ENCODE measurements around the gene ANTKMT. TPM values are rescaled to one million over a fixed set of nuclear protein-coding genes. Genes with fewer than 3 reads are reported as not detected.

Gene ANTKMT
- total and polyA plus RNA-seq, 2 of the 4 experiments (the other 2 are of a cell fraction), result 7.3 to 16.2 TPM

DNA sequence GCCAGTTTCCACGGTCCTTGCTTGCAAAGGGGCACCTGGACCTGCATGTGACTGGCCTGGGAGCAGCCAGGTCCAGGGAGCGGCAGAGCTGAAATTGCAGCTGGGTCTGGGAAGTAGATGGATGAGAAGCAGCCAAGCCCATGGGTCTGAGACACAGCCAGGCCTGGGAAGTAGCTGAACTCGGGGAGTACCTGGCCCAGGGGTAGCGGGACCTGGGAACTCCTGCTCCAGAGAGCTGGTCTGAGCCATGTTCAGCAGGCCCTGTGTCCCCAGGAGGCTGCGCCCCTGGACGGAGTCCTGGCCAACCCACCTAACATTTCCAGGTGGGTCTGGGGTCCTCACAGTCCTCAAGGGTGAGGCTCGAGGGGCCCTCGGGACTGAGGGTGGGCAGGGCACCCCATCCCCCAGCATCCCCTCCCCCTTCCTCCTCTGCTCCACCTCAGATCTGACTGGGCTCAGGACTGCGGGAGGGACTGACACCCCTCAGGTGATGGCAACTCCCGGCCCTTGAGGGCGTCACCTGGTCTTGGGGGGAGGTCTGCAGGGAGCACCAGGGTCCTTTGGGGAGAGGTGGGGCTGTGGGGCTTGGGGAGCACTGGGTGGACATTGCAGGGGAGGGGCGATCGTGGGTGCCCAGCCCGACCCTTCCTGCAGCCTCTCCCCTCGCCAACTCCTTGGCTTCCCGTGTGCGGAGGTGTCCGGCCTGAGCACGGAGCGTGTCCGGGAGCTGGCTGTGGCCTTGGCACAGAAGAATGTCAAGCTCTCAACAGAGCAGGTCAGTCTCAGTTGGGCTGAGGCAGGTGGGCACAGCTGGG is 42.6 kb downstream of the ANTKMT start:
- H2AFZ ChIP-seq (replicated peaks; ENCODE audit: low read length, poor library complexity), result no peak overlapping the region
- H3K9me1 ChIP-seq (ENCODE audit: insufficient read depth, low read length), result no peaks in the 10 kb centered on the region
- no peaks in the 10 kb centered on the region for H3K9me3 ChIP-seq (ENCODE audit: control insufficient read depth, insufficient read depth, low read length)
- H4K5ac ChIP-seq (ENCODE audit: low read depth, low read length), result no peak overlapping the region
- 79% methylated on average over 12 of the region's 21 CpGs; no CpG with 5 or more reads in 1 of the 2 experiments for WGBS, 2 experiments (ENCODE audit: extremely low coverage in 2 of 2, insufficient read length in 1 of 2)
- no peaks in the 10 kb centered on the region for H3K36me3 ChIP-seq (ENCODE audit: control insufficient read depth, insufficient read depth, low read length)
- no peak overlapping the region for H3K4me2 ChIP-seq (ENCODE audit: low read depth, low read length)
- H2BK15ac ChIP-seq (ENCODE audit: low read depth, low read length), result no peak overlapping the region
- no peak overlapping the region for H2BK120ac ChIP-seq (ENCODE audit: low read depth, low read length)
- intact Hi-C loops (cut with micrococcal nuclease) (no loop called here), dilution Hi-C loops (cut with HindIII; ENCODE audit: low sequenced_read_pairs, unreplicated experiment) (no loop called here), in situ Hi-C loops (cut with MboI; ENCODE audit: low sequenced_read_pairs) (no loop called here)
- no peak overlapping the region for H4K91ac ChIP-seq (ENCODE audit: insufficient read depth, low read depth, low read length)
- no peak for DNase-seq
- ATAC-seq (ENCODE audit: low read depth), result no peak
- H3K27ac ChIP-seq (ENCODE audit: insufficient read depth, low read length), result no peak overlapping the region
- H3K27me3 ChIP-seq (ENCODE audit: control insufficient read depth, insufficient read depth, low read length), result peaks cover 4% of the 10 kb centered on the region; the same call in 1 of the 2 replicates
- H2AK9ac ChIP-seq (replicated peaks; ENCODE audit: low read depth, low read length, poor library complexity), result no peak overlapping the region
- H3K9ac ChIP-seq (ENCODE audit: low read depth, low read length), result no peak overlapping the region
- no peak overlapping the region for H4K8ac ChIP-seq (ENCODE audit: low read depth in 2 of 2, low read length in 2 of 2)
- H3K56ac ChIP-seq (ENCODE audit: extremely low read depth, insufficient read depth, low read length), result no peak overlapping the region
- no peak overlapping the region for H3K4ac ChIP-seq (ENCODE audit: low read depth, low read length)
- no peak overlapping the region for H3K23ac ChIP-seq (ENCODE audit: low read depth, low read length)
- no peak overlapping the region for H2BK5ac ChIP-seq (ENCODE audit: low read depth, low read length, poor library complexity, severe bottlenecking)
- no peak overlapping the region for H2AK5ac ChIP-seq (ENCODE audit: low read depth, low read length)
- no peaks in the 10 kb centered on the region for H4K20me1 ChIP-seq (ENCODE audit: insufficient read depth, low read length)
- no peaks in the 10 kb centered on the region for H3K79me1 ChIP-seq (ENCODE audit: low read depth in 1 of 2, low read length in 2 of 2)
- no peak overlapping the region for H3K18ac ChIP-seq (ENCODE audit: low read depth, low read length)
- no peak overlapping the region for H2BK20ac ChIP-seq (ENCODE audit: low read depth, low read length)
- H3K14ac ChIP-seq (replicated peaks; ENCODE audit: low read depth, low read length), result no peak overlapping the region
- CTCF ChIA-PET, result no interaction called here
- POLR2A ChIA-PET (ENCODE audit: unreplicated experiment), result no interaction called here
- no peaks in the 10 kb centered on the region for H3K4me1 ChIP-seq (ENCODE audit: control insufficient read depth, insufficient read depth, low read length)
- TF ChIP-seq RFX5 (IDR thresholded peaks at IDR 0.05; ENCODE audit: low read depth, low read length), result no peak
- TF ChIP-seq RAD21 (IDR thresholded peaks at IDR 0.05; ENCODE audit: low read length), result no peak
- TF ChIP-seq, protein P1, sequence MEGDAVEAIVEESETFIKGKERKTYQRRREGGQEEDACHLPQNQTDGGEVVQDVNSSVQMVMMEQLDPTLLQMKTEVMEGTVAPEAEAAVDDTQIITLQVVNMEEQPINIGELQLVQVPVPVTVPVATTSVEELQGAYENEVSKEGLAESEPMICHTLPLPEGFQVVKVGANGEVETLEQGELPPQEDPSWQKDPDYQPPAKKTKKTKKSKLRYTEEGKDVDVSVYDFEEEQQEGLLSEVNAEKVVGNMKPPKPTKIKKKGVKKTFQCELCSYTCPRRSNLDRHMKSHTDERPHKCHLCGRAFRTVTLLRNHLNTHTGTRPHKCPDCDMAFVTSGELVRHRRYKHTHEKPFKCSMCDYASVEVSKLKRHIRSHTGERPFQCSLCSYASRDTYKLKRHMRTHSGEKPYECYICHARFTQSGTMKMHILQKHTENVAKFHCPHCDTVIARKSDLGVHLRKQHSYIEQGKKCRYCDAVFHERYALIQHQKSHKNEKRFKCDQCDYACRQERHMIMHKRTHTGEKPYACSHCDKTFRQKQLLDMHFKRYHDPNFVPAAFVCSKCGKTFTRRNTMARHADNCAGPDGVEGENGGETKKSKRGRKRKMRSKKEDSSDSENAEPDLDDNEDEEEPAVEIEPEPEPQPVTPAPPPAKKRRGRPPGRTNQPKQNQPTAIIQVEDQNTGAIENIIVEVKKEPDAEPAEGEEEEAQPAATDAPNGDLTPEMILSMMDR (conservative IDR thresholded peaks at IDR 0.05; ENCODE audit: low read depth, low read length), result no peak
- no peak for TF ChIP-seq RCOR1 (IDR thresholded peaks at IDR 0.05; ENCODE audit: insufficient replicate concordance, low read length)
- TF ChIP-seq FOS (IDR thresholded peaks at IDR 0.05; ENCODE audit: low read depth, low read length), result no peak
- TF ChIP-seq SMC3 (IDR thresholded peaks at IDR 0.05; ENCODE audit: low read depth, low read length), result no peak
- no peak for TF ChIP-seq CHD1 (IDR thresholded peaks at IDR 0.05; ENCODE audit: low read depth, low read length)
- TF ChIP-seq POLR2A (IDR thresholded peaks at IDR 0.05; ENCODE audit: low read depth, low read length), result no peak
- TF ChIP-seq CEBPB (IDR thresholded peaks at IDR 0.05; ENCODE audit: low read depth, low read length), result no peak
- BruUV-seq (replicated peaks), result no TSS peak
- no peak overlapping the region for H3K4me3 ChIP-seq (ENCODE audit: insufficient read depth, low read depth, low read length)

Data from IMR-90 (cell line).